GM12878 (cell line): Measurements from ENCODE around the gene SLC29A1. TPM values are rescaled to one million over a fixed set of nuclear protein-coding genes. Genes with fewer than 3 reads are reported as not detected.
"Not testable (repeated sequence)": the region's sequence is repeated elsewhere in the genome, so short reads cannot be mapped to it uniquely, and the experiment has no call there.

Source experiments
- ATAC-seq: fragments of 200-7000 bp; cut with Tn5 transposase; 3 replicates; pipeline ENCODE4 v1.9.1; 2020; ENCODE audit warnings: mild to moderate bottlenecking, moderate library complexity
- BruUV-seq: library from RNA; stranded (reverse); fragments of 400-500 nt; replicated peaks from 2 replicates; lab custom pipeline; 2021; lab: Mats Ljungman, UMichigan
- CTCF ChIA-PET: fragments of 300-600 bp; sonication (Branson Sonifier 250); formaldehyde crosslinking; extraction: SDS; loops from one replicate; lab custom pipeline; 2021; ENCODE audit warnings: inconsistent platforms; lab: Yijun Ruan, JAX
- POLR2A ChIA-PET: fragments of 350-600 bp; formaldehyde crosslinking; extraction: SDS; loops from one replicate; lab custom pipeline; 2021; ENCODE audit warnings: inconsistent platforms; lab: Charles Lee
- RAD21 ChIA-PET: fragments of 300-600 bp; sonication (Branson Sonifier 250); formaldehyde crosslinking; loops from one replicate; lab custom pipeline; 2023; ENCODE audit warnings: antibody characterized with exemption; ENCODE audit not compliant: unreplicated experiment; lab: Charles Lee
- SMC1A ChIA-PET: fragments of 300-600 bp; sonication (Branson Sonifier 250); formaldehyde crosslinking; loops from one replicate; lab custom pipeline; 2023; ENCODE audit not compliant: unreplicated experiment, uncharacterized antibody; lab: Charles Lee
- DNase-seq: peaks from one replicate; pipeline ENCODE4 v3.0.0-alpha.2; 2011; ENCODE audit warnings: low read depth, low spot score
- FAIRE-seq: peaks from 3 replicates; lab custom pipeline; 2011; peaks lifted over from hg19 to GRCh38; lab: Jason Lieb, UNC
- H2AFZ ChIP-seq: 2 replicates; pipeline ENCODE4 v1.6.0; 2011; ENCODE audit warnings: low read depth, low read length, control low read depth; ENCODE audit not compliant: control insufficient read depth
- H3K27ac ChIP-seq: 2 replicates; pipeline ENCODE4 v1.5.1; 2011; ENCODE audit warnings: control low read depth; ENCODE audit not compliant: control insufficient read depth, insufficient read depth
- H3K27me3 ChIP-seq, 2 experiments: replicated peaks in 1 of 2; 2 replicates each; pipeline versions ENCODE4 v1.6.0 to v1.6.1; 2011; ENCODE audit warnings: low read length in 1 of 2; ENCODE audit not compliant: control insufficient read depth in 2 of 2, insufficient read depth in 2 of 2
- H3K36me3 ChIP-seq, 2 experiments: 2 replicates each; pipeline ENCODE4 v1.5.1; 2011; ENCODE audit warnings: low read length in 1 of 2; ENCODE audit not compliant: control insufficient read depth in 2 of 2, insufficient read depth in 2 of 2
- H3K4me1 ChIP-seq: 2 replicates; pipeline ENCODE4 v1.6.1; 2011; ENCODE audit warnings: mild to moderate bottlenecking, low read length, moderate library complexity, mixed read lengths; ENCODE audit not compliant: control insufficient read depth, insufficient read depth
- H3K4me2 ChIP-seq: 2 replicates; pipeline ENCODE4 v1.6.0; 2011; ENCODE audit warnings: control low read depth; ENCODE audit not compliant: control insufficient read depth, insufficient read depth
- H3K4me3 ChIP-seq: fragments of 200-600 bp; sonication (generic); 2 replicates; pipeline ENCODE4 v1.5.1; 2016
- H3K79me2 ChIP-seq: 2 replicates; pipeline ENCODE4 v1.6.0; 2011; ENCODE audit warnings: low read length; ENCODE audit not compliant: control insufficient read depth, insufficient read depth
- H3K9ac ChIP-seq: 2 replicates; pipeline ENCODE4 v1.8.0; 2011; ENCODE audit warnings: low read length, control low read depth, mixed read lengths; ENCODE audit not compliant: control insufficient read depth, insufficient read depth
- H3K9me3 ChIP-seq: replicated peaks from 3 replicates; pipeline ENCODE4 v1.5.1; 2011; ENCODE audit warnings: mild to moderate bottlenecking, low read length; ENCODE audit not compliant: control insufficient read depth, insufficient read depth
- H4K20me1 ChIP-seq: 2 replicates; pipeline ENCODE4 v1.6.0; 2011; ENCODE audit not compliant: control insufficient read depth, insufficient read depth
- MYB ChIP-seq: fragments of 150-350 bp; IDR thresholded peaks from 2 replicates; pipeline ENCODE4 v1.6.1; 2014; ENCODE audit warnings: mild to moderate bottlenecking, low read depth, low read length, borderline replicate concordance
- PAX8 ChIP-seq: fragments of 450-650 bp; IDR thresholded peaks from 2 replicates; pipeline ENCODE4 v1.6.1; 2017; ENCODE audit warnings: mild to moderate bottlenecking, moderate library complexity
- RAD21 ChIP-seq: IDR thresholded peaks from 2 replicates; pipeline ENCODE4 v1.6.1; 2011; ENCODE audit warnings: mild to moderate bottlenecking, low read depth, low read length, moderate library complexity; ENCODE audit not compliant: insufficient read depth
- TBL1XR1 ChIP-seq: IDR thresholded peaks from 2 replicates; pipeline ENCODE4 v1.6.1; 2012; ENCODE audit warnings: low read depth, low read length, improper control_type of control experiment
- WGBS: methylation state at CpG from one replicate; pipeline ENCODE4 v1.1.6; 2016; ENCODE audit warnings: low lambda C conversion rate; ENCODE audit not compliant: insufficient replicate concordance, insufficient coverage; ENCODE audit errors: missing lambda C conversion rate; 5-methylcytosine and 5-hydroxymethylcytosine counted together
- in situ Hi-C: fragments of 300-500 bp; cut with MboI; formaldehyde crosslinking; loops from 9 replicates; pipeline ENCODE4 v1.14.3; 2018; ENCODE audit warnings: mixed read lengths
- intact Hi-C: fragments of 100-400 bp; cut with micrococcal nuclease; formaldehyde crosslinking; loops from one replicate; pipeline ENCODE4 v1.14.2; 2022; ENCODE audit not compliant: unreplicated experiment
- polyA plus RNA-seq, 11 experiments: library from polyadenylated mRNA; depleted of rRNA in 4 of 11; unstranded in 6 of 11; stranded (reverse) in 5 of 11; fragments of >200 nt; fragmentation: Nextera tagmentation in 4 of 11; fragmentation: Illumina TruSeq in 1 of 11; extraction: Ambion mirVana in 4 of 11; extraction: Trizol in 1 of 11; gene quantifications; 1 replicate in 1 of 11; 2 replicates in 10 of 11; pipeline versions ENCODE4 v1.2.1 to v1.2.3, GENCODE V29; 2011 to 2016; ENCODE audit warnings: inconsistent platforms in 2 of 11, missing spikeins in 2 of 11, low read depth in 1 of 11
- total RNA-seq, 4 experiments: library from RNA; depleted of rRNA in 3 of 4; stranded (reverse); fragments of >200 nt in 3 of 4; fragmentation: Illumina TruSeq in 1 of 4; extraction: Trizol in 1 of 4; gene quantifications; 2 replicates each; pipeline versions ENCODE4 v1.2.1 to v1.2.3, GENCODE V29; 2013 to 2021

SLC29A1 gene
- total and polyA plus RNA-seq, 10 of the 15 experiments (the other 5 are each of a cell fraction or from before 2014, with no cell fraction given), result 10.0 to 132 (median 93.4) TPM

DNA sequence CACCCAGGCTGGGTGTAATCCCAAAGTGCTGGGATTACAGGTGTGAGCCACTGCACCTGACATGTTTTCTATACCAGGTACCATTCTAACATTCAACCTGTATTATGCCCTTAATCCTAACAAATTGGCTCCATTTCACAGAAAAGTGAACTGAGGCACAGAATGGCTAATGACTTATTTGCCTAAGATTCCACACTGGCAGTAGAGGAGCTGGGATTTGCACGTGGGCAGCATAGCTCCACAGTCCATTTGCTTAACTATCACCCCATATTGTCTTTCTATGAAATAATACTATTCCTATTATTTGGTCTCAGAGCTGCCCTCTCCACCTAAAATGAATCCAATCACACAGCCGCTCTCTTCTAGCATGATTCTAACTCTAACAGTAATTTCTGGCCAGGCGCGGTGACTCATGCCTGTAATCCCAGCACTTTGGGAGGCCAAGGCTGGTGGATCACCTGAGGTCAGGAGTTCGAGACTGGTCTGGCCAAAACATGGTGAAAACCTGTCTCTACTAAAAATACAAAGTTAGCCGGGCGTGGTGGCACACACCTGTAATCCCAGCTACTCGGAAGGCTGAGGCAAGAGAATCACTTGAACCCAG, 30.0 kb upstream of the SLC29A1 start:
- no peaks in the 10 kb centered on the region for H3K79me2 ChIP-seq
- no peak overlapping the region for H3K4me2 ChIP-seq
- H3K9ac ChIP-seq, result no peak overlapping the region
- in situ Hi-C loops, result no loop called here
- no peak for DNase-seq
- no peak for ATAC-seq
- 56% methylated on average over 8 of the region's 8 CpGs for WGBS
- no TSS peak for BruUV-seq
- TF ChIP-seq TBL1XR1, result no peak
- TF ChIP-seq MYB, result no peak
- no peak overlapping the region for H2AFZ ChIP-seq
- no peaks in the 10 kb centered on the region for H4K20me1 ChIP-seq
- intact Hi-C loops, result no loop called here
- no peaks in the 10 kb centered on the region for H3K36me3 ChIP-seq
- RAD21 ChIA-PET, result interaction anchor here (1.8 kb wide), 1 partner anchor 30 kb away, joined by 7 read pairs; the partner anchor contains the start of gene SLC29A1
- no peak for FAIRE-seq
- peaks cover 12% of the 10 kb centered on the region for H3K4me1 ChIP-seq
- POLR2A ChIA-PET, result no interaction called here
- no peaks in the 10 kb centered on the region for H3K27me3 ChIP-seq
- CTCF ChIA-PET, result interaction anchor here (0.9 to 1.6 kb wide), 4 partner anchors 7 to 74 kb away, joined by 3 to 5 read pairs (median 4); no protein-coding TSS in a partner anchor
- no peak overlapping the region for H3K27ac ChIP-seq
- no peaks in the 10 kb centered on the region for H3K9me3 ChIP-seq
- no peak overlapping the region for H3K4me3 ChIP-seq
- SMC1A ChIA-PET, result interaction anchor here (0.7 to 1.2 kb wide), 4 partner anchors 8 to 15 kb away, joined by 3 to 4 read pairs (median 3); no protein-coding TSS in a partner anchor

DNA sequence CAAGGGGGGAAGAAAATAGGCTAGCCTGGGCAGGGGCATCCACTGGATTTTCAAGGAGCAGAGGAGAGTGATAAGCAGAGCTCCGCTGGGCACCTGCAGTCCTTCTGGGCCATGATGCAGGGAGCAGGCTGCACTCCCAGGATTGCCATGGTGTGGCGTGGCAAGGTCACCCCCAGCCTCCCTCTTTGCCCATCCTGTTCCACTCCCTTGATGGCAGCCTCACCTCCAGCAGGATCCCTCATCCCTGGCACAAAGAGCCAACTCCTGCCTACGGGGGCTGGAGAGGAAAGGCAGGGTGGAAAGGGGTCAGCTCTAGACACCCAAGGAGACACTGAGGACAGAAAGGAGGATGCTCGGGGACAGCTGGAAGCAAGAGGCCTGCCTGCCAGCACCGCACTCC, 29.1 kb upstream of the SLC29A1 start:
- H3K4me1 ChIP-seq, result peaks cover 11% of the 10 kb centered on the region
- SMC1A ChIA-PET, result interaction anchor here (0.7 kb wide), 1 partner anchor 10 kb away, joined by 3 read pairs; no protein-coding TSS in a partner anchor
- H3K9ac ChIP-seq, result no peak overlapping the region
- no peak overlapping the region for H3K27ac ChIP-seq
- H3K27me3 ChIP-seq, result no peaks in the 10 kb centered on the region
- TF ChIP-seq RAD21 (no peak), PAX8 (no peak)
- H3K9me3 ChIP-seq, result no peaks in the 10 kb centered on the region
- no peak for DNase-seq
- no peaks in the 10 kb centered on the region for H3K36me3 ChIP-seq
- BruUV-seq, result no TSS peak
- RAD21 ChIA-PET, result no interaction called here
- H3K4me3 ChIP-seq, result no peak overlapping the region
- POLR2A ChIA-PET, result no interaction called here
- FAIRE-seq, result no peak
- H4K20me1 ChIP-seq, result no peaks in the 10 kb centered on the region
- no peaks in the 10 kb centered on the region for H3K79me2 ChIP-seq
- no peak; the same call in 2 of the 3 replicates for ATAC-seq
- CTCF ChIA-PET, result interaction anchor here (0.6 to 0.9 kb wide), 3 partner anchors 27 to 449 kb away, joined by 3 to 4 read pairs (median 3); no protein-coding TSS in a partner anchor
- intact Hi-C loops (no loop called here), in situ Hi-C loops (no loop called here)
- 46% methylated on average over 5 of the region's 5 CpGs for WGBS
- H3K4me2 ChIP-seq, result no peak overlapping the region
- H2AFZ ChIP-seq, result no peak overlapping the region

DNA sequence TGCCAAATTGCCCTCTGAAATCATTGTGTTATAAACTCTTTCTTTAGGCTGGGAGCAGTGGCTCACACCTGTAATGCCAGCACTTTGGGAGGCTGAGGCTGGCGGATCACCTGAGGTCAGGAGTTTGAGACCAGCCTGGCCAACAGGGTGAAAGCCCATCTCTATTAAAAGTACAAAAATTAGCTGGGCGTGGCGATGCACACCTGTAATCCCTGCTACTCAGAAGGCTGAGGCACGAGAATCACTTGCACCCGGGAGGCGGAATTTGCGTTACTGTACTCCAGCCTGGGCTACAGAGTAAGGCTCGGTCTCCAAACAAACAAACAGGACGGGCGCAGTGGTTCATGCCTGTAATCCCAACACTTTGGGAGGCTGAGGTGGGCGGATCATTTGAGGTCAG, 27.0 kb upstream of the SLC29A1 start:
- H3K4me3 ChIP-seq, H3K36me3 ChIP-seq, DNase-seq, in situ Hi-C loops, H3K4me2 ChIP-seq, H4K20me1 ChIP-seq, ATAC-seq, H3K79me2 ChIP-seq, FAIRE-seq, H3K27ac ChIP-seq, POLR2A ChIA-PET, H2AFZ ChIP-seq, BruUV-seq, H3K27me3 ChIP-seq, SMC1A ChIA-PET, H3K9ac ChIP-seq, RAD21 ChIA-PET, intact Hi-C loops, H3K4me1 ChIP-seq, H3K9me3 ChIP-seq: not testable (repeated sequence)
- CTCF ChIA-PET, result interaction anchor here (1.1 kb wide), 1 partner anchor 23 kb away, joined by 3 read pairs; no protein-coding TSS in a partner anchor
- 67% methylated on average over 11 of the region's 11 CpGs for WGBS
